HG02852 (cell line): ENCODE data around the gene B3GNT5.

Source experiments
- ATAC-seq: cut with Tn5 transposase; IDR thresholded peaks from one replicate; pipeline ENCODE4 v1.9.1; 2021; ENCODE audit warnings: mild to moderate bottlenecking, moderate library complexity; ENCODE audit not compliant: unreplicated experiment

B3GNT5 gene

DNA sequence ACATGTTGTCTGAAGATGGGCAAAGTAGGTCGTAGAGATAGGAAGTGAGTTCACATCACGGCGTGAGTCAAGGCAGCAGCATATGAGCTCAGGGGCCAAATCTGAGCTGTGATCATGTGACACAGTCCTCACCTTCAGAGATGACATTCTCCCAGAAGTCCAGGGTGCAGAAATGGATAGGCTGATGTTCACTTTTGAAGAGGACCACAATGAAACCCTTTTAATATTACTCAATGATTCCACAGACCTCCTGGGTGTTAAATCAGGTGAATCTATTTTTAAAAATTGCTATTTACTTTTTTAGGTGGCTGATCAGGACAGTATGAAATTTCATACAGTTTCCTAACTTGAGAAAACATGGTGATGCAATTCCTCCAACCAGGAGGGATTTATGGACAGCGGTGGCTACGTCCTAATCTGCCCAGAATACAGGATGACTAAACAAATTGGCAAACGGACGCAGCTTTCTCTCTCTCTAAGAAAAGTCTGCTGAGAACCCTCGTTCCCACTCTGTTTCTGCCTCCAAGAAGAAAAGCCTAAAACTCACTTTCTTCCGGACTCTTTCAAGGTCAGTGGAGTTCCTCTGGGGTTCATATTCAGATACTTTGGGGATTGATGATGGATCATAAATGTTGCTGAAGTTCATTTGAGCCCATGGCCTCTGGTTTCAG lies 34.4 kb downstream of the B3GNT5 start:
- ATAC-seq: no peak

DNA sequence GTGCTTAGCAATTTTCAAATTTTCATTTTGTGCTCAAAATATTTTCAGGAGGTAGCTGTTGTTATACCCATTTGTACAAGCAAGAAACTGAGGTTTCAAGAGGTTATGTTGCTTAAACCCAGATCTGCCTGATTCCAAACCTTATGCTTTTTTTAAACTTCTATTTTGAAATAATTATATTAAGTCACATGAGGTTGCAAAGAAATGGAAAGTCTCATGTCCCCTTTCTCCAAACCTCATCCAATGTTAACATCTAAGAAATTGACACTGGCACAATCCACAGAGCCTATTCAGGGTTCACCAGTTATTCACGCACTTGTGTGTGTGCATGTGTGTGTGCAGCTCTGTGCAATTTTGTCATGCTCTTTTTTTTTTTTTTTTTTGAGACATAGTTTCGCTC lies 35.1 kb downstream of the B3GNT5 start:
- ATAC-seq: no peak

DNA sequence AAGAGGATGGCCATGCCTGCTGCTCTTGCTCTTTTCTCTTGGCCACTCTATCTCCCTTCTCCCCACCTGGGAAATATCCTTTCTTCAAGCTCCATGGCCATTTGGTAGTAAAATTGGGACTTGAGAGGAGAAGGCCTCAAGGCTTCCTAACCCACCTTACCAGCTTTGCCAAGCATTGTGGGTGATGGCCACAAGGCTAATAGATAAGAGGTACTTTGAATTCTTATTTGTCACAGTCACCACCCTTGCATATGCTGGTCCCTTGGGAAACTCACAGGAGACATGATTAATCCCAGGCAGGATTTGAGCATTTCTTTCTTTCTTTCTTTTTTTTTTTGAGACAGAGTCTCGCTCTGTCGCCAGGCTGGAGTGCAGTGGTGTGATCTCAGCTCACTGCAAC lies 37.2 kb downstream of the B3GNT5 start:
- no peak for ATAC-seq

DNA sequence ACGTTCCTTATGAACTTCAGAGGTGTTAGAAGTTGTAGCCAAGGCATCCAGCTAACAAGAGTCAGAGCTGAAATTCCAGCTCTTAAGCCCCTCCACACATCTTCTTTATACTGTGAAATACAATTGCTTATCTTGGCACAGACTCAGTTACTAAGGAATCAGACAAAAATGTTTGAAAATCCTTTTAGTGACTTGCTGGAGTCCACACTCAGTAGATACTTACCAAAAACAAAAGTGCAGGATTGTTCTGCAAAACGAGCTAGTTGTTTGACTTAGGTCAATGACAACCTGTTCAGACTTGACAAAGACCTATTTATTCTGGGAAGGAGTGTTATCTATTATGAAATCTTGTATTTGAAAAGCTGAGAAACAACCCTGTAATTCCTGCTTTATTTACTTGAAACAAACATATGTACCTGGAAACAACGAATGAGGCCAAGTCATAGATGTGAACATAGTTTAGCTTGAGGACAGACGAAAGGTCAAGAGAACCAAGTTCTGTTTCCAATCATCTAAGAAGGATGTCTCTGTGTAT lies 38.5 kb downstream of the B3GNT5 start:
- no peak for ATAC-seq

DNA sequence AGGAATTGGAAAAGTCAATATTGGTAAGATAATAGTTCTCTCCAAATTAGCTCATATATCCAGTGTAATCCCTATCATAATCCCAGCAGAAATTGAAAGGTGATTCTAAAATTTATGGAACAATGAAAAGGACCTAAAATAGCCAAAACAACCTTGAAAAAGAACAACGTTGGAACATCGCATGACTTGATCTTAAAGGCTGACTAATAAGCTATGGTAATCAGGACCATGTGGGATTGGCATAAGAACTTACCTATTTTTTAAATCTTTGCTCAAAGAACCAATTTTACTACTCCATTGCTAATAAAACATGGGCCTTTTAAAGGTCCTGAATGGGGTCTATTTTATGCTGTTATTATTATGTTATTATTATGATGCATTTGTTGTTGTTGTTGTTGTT lies 40.9 kb downstream of the B3GNT5 start:
- ATAC-seq: no peak

DNA sequence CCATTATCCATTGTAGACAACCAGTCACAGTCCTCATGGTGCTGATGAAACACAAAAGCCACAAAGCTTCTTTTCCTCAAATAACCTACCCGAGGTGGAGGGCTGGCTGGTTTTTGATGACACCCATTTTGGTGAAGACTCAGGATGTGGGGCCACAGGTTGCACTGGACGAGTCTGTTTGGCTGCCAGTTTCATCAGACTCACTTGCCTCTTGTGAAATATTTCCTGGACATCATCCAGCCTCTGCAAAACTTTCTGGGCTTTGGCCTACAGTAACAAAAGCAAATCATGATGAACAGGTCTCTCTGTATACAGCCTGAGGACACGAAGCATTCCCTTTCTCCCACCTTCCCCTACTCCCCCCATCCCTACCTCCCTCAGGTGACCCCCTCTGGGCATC lies 42.2 kb downstream of the B3GNT5 start:
- ATAC-seq: no peak

DNA sequence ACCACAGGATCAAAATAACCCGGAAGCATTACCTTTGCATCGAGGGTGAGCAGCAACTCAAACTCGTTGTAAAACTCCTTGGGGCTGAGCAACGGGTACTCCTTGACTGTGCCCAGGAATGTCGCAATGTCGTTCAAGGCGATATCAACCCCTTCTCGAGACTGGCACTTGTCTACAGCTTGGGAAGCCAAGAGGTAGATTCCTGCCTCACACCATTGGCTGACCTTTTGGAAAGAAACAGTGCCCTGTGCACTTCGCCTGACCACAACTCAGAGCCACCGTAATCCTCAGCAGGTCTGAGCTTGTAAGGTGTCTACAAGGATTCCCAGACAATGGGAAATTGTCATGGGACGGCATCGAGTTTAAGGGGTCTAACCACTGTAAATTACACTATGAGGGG lies 43.9 kb downstream of the B3GNT5 start:
- no peak for ATAC-seq

DNA sequence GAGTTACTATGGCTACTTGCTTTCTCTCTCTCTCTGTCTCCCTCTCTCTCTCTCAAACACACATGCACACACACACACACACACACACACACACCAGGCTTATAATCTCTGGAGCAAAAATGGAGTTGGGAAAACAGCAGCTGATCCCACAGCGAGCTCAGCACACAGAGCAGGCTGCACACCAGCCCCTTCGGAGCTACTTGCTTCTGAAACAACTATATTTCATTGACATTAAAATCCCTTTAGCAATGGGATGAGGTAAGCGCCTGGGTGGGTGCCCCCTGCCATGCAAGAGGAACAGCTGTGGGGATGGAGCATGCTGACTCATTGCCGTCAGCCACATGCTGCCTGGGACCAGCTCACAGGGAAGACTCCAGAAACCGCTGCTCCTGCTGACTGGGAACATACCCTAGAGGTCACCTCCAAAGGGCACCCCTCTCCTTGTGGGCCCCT lies 45.7 kb downstream of the B3GNT5 start:
- no peak for ATAC-seq

DNA sequence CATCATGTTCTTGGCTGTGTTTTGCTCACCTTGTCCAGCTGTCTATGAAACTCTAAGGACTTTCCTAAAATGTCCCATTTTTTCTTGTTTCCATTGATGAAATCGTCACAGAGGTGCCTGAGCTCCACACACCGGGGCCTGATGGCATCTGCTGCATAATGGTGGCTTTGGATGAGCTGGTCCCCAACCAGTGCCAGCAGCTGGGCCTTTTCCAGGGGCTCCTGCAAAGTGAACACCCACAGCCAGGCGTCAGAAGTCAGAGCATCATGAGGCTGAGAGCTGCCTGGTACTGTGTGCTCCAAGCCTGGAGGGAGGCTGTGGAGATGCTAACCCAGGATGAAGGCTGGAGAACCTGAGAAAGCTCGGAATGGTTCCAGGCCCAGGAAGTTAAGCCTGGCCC lies 46.9 kb downstream of the B3GNT5 start:
- no peak for ATAC-seq

DNA sequence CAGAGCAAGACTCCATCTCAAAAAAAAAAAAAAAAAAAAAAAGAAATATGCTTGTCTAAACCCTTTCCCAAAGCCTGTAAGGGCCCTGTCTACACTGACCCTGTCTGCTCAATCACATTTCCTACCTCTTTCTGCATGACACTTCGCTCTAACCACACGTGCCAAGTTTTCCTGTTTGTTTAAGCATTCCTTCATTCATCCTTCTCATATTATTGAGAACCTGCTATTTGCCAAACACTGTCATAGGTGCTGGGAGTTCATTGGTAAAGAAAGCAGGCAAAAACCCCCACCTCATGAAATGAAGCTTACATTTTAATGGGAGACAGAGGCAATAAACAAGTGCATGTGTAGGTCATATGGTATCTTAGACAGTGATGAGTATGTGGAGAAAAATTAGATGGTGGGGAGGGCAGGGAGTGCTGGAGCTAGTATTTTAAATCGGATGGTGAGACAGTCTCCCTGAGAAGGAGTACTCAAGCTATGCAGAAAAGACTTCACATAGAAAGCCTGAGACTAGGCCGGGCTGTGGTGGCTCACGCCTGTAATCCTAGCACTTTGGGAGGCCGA lies 48.0 kb downstream of the B3GNT5 start:
- no peak for ATAC-seq

DNA sequence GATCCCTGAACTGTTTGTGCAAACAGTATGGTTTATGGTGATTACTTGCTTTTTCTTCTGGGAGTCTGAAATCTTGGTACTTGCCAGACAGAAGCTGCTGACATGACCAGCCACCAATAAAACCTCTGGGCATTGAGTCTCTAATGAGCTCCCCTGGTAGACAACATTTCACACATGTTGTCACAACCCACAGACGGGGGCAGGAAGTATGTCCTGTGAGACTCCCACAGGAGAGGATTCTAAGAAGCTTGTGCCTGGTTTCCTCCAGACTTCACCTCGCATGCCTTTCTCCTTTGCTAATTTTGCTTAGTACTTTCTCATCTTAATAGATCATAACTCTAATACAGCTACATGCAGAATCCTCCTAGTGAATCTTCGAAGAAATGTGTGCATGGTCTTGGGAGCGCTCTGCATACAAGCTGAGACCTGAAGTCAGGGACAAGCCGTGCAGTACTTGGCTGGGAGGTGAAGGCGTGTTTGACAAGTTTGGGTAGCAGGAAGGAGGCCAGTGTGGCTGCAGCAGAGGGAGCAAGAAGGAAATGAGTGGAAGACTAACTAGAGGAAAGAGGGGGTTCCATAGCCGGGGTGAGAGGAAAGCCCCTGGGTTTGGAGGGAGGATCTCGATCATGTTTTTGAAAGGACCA lies 49.0 kb downstream of the B3GNT5 start:
- no peak for ATAC-seq

DNA sequence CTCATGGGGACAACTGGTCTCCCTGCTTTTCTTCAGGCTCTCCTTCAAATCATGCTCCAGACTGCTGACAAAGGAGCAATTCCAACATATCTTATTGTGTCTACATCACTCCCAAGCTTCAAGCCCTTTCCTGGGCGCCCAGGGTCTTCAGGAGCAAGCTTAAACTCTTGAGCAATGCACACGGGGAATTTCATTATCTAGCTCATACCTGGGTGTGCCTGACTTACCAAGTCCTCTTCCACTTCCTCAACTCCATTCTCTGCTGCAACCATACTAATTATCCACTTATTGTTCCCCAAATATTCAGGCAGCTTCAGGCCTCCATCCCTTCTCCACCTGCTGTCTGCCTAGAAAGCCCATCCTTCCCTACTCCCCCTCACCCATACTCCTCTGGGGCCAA lies 50.6 kb downstream of the B3GNT5 start:
- no peak for ATAC-seq

DNA sequence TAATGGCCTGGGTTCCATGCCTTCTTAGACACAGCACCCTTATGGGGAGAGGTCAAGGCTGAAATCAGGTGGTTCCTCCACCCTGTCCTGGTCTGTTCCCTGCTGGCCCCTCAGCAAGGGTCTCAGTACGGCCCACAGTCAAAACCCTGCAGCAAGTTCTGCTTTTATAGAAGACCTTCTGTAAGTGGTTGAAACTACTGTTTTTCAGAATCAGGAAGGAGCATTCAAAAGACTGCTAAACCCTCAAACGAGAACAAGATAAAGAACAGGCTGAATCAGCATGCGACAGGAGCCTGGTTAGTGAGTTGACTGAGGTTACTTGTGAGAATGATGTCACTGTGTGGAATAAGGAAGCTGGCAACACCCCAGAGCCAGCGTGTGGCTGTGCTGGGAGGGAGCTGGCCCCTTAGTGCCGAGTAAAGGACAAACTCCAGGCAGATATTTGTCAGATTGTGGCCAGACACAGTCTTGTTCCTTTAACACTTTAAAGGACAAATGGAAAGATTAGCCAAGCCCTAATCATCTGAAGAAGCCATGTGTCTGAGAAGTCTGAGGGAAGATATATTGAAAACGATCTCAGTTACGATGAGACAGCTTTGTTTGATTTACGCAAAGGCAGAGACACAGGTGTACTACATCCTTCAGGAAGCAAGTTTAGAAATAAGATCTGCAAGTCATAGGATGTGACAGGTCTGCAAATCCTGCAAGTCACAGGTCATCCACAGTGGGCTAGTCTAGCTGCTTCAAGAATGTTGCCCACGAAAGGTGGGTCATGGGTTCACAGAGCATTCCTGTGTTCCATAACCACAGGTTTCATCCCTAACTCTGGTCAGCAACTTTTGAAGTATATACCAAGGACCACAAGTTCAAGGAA lies 54.0 kb downstream of the B3GNT5 start:
- ATAC-seq: peak; percentile 85

DNA sequence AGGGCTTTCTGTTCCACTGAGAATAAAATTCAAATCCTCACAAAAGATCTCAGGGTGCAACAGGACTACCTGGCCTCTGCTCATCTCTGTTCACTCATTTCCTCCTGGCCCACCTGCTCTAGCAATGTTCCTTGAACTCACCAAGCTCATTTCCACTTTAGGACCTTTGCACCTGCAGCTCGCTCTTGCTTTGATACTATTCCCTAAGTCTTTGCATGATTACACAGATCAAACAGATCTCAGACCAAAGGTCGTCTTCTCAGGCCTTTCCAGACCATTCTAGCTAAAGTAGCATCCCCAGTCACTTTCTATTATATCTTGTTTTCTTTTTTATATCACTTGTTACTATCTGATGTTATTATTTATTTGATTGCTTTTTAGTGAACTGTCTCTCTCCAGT lies 54.7 kb downstream of the B3GNT5 start:
- ATAC-seq: no peak

DNA sequence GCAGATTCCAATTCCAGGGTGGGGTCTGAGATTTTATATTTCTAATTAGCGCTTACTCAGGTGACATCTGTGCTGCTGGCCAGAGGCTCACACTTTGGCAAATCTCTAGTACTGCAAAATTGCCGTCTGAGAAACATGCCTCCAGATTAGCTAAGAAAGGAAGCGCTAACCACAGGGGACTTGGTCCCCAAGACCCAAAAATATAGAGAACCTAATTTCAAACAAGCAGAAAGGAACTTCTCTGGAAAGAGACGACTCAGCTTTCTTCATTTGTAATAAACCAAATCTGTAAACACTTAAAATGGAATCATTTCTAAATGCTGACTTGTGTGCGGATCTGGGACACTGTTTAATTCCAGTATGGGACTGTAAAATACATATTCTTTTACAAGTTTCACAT lies 55.7 kb downstream of the B3GNT5 start:
- no peak for ATAC-seq

DNA sequence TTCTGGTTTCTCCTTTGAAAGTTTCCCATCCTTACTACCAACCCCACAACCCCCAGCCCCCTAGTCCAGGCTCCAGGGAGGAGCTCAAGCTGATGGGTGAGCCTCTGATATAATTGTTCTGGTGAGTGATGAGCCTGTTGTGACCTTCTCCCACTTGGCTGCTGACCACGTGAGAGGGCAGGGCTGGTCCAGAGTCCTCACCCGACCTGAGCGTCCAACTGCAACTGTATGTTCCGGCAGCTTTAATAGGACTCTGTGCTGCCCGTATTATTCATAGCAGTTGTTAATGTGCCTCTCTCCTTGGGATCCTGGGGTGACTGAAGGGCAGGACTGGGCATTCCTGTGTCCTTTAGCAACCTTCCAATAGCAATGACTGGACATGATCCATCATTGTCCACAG lies 56.2 kb downstream of the B3GNT5 start:
- ATAC-seq: no peak

DNA sequence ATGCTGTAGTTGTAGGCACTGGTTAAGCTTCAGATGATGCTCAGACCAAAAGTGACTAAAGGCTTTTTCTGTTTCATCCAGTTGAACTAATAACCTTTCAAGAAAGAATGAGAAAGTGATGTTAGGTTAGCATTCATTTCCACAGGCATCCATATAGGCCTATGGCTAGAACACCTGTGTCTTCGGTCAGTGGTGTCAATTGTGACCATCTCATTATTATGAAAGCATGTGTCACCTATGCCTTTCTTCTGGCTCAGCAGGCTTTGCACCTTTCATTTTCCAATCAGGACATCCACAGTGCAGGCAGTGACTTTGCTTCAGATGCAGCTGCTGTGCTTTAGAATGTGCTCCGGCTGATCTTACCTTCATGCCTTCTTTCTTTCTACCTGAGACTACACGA lies 57.9 kb downstream of the B3GNT5 start:
- no peak for ATAC-seq

DNA sequence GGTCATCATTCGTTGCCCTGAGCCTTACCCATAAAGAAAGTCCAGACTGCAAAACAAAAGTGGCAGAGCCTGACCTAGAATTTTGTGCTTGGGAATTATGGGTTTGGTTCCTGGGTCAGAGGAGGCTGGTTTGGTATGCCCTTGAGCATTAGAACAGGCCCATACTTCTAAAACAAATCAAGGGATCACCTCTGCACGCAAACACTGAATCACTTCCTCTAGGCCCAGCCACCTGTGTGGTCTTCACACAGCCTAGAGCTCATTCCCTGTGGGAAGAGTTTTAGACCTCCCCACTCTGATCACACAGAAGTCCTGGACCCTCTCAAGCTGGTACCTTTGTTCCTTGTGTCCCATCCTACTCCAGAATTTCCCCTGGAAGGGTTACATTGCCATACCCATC lies 59.4 kb downstream of the B3GNT5 start:
- ATAC-seq: no peak

DNA sequence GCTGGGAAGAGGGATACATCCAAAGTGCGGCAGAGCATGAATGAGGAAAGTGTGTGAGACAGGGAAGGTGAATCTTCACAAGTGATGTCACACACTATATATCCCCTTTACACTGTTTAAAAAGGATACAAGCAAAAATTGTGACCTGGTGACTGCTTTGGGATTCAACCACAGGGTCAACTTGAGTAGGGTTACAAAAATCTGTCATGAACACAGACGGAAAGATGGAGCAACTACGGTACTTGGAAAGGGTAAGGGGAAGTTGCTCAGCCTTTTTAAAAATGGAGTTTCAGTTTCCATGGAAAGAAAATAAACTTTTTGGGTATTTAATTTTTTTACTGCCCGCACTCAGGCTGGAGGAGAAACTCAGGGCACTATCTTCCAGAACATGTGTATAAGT lies 60.3 kb downstream of the B3GNT5 start:
- no peak for ATAC-seq

DNA sequence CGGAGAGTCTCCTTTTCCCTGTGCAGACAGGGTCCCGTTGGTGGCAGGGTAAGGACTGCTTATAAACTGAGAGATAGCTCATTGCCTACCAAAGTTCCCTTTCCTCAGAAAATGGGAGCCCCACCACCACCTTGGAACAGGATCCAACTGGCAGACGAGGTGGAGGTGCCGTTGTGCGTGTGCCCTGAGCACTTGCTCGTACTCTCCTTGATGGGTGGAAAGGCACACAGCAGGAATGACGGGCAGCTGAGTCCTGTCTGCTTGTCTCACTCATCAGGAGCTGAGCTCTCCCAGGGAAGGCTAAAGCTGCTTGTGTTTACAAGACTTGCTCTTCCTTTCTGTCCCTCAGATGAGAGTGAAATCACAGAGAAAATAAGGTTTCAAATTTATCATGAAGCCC lies 60.7 kb downstream of the B3GNT5 start:
- no peak for ATAC-seq

DNA sequence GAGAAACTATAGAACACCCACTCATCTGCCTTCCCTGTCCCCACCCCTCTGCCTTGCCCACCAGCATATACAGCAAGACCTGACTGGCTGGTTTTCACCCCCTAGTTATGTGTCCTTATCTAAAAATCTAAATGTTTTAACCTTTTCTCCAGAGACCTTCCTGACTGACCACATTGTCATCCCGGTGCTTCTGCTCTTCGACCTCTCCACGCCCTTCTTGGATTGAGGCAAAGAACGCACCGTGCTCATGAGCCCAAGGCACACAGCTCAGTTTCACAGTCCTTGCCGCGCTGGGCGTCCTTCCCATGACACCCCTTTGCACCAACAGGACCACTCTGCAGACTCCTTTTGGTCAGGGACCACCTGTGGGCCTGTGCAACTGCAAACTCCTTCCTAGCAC lies 62.7 kb downstream of the B3GNT5 start:
- ATAC-seq: no peak
